Fibroblast of skin of left biceps (primary cell): ENCODE measurements around the gene SUSD1.
"Not testable (repeated sequence)": the region's sequence is repeated elsewhere in the genome, so short reads cannot be mapped to it uniquely, and the experiment has no call there.

Experiments
- DNase-seq, 2 experiments: peaks; one replicate each; pipeline ENCODE4 v3.0.0-alpha.2; 2013; ENCODE audit warnings: low read depth in 2 of 2

The SUSD1 gene

GRCh38 chr9:112173489-112174221 is 1.4 kb downstream of the SUSD1 start:
- no peak for DNase-seq

GRCh38 chr9:112170968-112171367 is 4.1 kb downstream of the SUSD1 start:
- no peak for DNase-seq

- no peak for DNase-seq
Measured at GRCh38 chr9:112170235-112170634, 4.9 kb downstream of the SUSD1 start.

GRCh38 chr9:112169368-112169767 is 5.7 kb downstream of the SUSD1 start:
- no peak for DNase-seq

GRCh38 chr9:112168197-112168596 is 6.9 kb downstream of the SUSD1 start:
- no peak for DNase-seq

GRCh38 chr9:112166176-112167140 is 8.6 kb downstream of the SUSD1 start:
- DNase-seq = no peak

GRCh38 chr9:112162621-112163413 is 12.3 kb downstream of the SUSD1 start:
- DNase-seq = no peak

- no peak for DNase-seq
Measured at GRCh38 chr9:112159781-112160180, 15.3 kb downstream of the SUSD1 start.

GRCh38 chr9:112158656-112159367 is 16.3 kb downstream of the SUSD1 start:
- DNase-seq = no peak

GRCh38 chr9:112157961-112158360 is 17.1 kb downstream of the SUSD1 start:
- no peak for DNase-seq

GRCh38 chr9:112157087-112157486 is 18.0 kb downstream of the SUSD1 start:
- DNase-seq = no peak

- no peak for DNase-seq
Measured at GRCh38 chr9:112149211-112149610, 25.9 kb downstream of the SUSD1 start.

GRCh38 chr9:112145886-112146285 is 29.2 kb downstream of the SUSD1 start:
- DNase-seq = no peak

GRCh38 chr9:112144807-112145206 is 30.3 kb downstream of the SUSD1 start:
- no peak for DNase-seq

- DNase-seq = no peak
Measured at GRCh38 chr9:112142420-112142819, 32.7 kb downstream of the SUSD1 start.

GRCh38 chr9:112140936-112141335 is 34.2 kb downstream of the SUSD1 start:
- DNase-seq = no peak

- no peak for DNase-seq
Measured at GRCh38 chr9:112137066-112137465, 38.0 kb downstream of the SUSD1 start.

- no peak for DNase-seq
Measured at GRCh38 chr9:112135706-112136105, 39.4 kb downstream of the SUSD1 start.

- DNase-seq = not testable (repeated sequence)
Measured at GRCh38 chr9:112133806-112134205, 41.3 kb downstream of the SUSD1 start.

GRCh38 chr9:112132356-112132755 is 42.7 kb downstream of the SUSD1 start:
- DNase-seq = no peak

GRCh38 chr9:112130997-112131396 is 44.1 kb downstream of the SUSD1 start:
- DNase-seq = no peak
